Uterus (tissue), 2 donors: ENCODE measurements around the gene MED27.

Experiments
- CTCF ChIP-seq, 4 experiments: fragments of 200-600 bp in 2 of 4; fragments of 450-650 bp in 2 of 4; sonication (generic) in 2 of 4; IDR thresholded peaks; one replicate each; pipeline ENCODE4 v1.5.1; 2016 to 2019; ENCODE audit warnings: antibody characterized with exemption in 4 of 4, mild to moderate bottlenecking in 2 of 4, moderate library complexity in 1 of 4
- POLR2A ChIP-seq, 2 donors: fragments of 450-650 bp; IDR thresholded peaks; one replicate each; pipeline ENCODE4 v1.6.1; 2016; ENCODE audit warnings: antibody characterized with exemption in 2 of 2, mild to moderate bottlenecking in 1 of 2, moderate library complexity in 1 of 2

DNA sequence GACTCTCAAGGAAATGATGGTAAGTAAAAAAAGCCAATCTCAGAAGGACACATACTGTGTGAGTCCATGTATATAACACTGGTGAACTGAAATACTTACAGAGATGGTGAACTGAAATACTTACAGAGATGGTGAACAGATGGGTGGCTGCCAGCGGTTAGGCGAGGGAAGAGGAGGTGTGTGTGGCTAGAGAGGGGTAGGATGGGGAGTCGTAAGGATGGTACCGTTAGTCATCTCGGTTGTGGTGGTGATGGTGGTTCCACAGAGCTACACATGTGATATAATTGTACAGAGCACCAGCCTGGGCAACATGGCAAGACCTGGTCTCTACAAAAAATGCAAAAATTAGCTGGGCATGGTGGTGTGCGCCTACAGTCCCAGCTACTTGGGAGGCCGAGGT, 226.2 kb downstream of the MED27 start:
- no peak for TF ChIP-seq CTCF (IDR thresholded peaks at IDR 0.05)
- TF ChIP-seq POLR2A (IDR thresholded peaks at IDR 0.05) = no peak
